ENCODE results near the gene DNAJC15. TPM values are rescaled to one million over a fixed set of nuclear protein-coding genes. Genes with fewer than 3 reads are reported as not detected.
"Not testable (repeated sequence)": the region's sequence is repeated elsewhere in the genome, so short reads cannot be mapped to it uniquely, and the experiment has no call there.

DNAJC15 gene
- total RNA-seq, 1 donor from 2014 or later = 4.7 TPM

DNA sequence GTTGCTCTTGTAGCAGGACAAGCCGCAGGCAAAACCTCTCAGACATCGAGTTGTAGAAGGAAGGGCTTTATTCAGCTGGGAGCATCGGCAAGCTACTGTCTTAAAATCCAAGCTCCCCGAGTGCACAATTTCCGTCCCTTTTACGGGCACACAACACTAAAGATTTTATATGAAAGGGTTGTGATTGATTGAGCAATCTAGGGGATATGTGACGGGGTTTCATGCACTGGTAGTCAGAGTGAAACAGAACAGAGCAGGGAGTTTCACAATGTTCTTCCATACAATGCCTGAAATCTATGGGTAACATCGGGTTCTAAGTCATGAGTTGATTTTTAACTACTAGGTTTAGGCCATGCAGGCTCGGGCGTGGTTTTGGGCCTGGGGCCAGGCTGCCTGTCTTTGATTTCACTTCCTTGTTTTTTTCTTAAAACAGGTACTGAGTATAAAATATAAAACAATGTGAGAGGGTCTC lies 22.0 kb downstream of the DNAJC15 start:
- H3K27me3 ChIP-seq; H3K4me3 ChIP-seq; H3K36me3 ChIP-seq; intact Hi-C loops (cut with DNase I); H3K9me3 ChIP-seq; H3K27ac ChIP-seq; DNase-seq (ENCODE audit: extremely low spot score in 2 of 2): not testable (repeated sequence)
- H3K4me1 ChIP-seq = peaks cover 21% of the 10 kb centered on the region
- peak in 1 of 2 donors; percentile 60 for TF ChIP-seq POLR2AphosphoS5 (IDR thresholded peaks at IDR 0.05; ENCODE audit: insufficient read depth in 1 of 2, low read depth in 1 of 2)

DNA sequence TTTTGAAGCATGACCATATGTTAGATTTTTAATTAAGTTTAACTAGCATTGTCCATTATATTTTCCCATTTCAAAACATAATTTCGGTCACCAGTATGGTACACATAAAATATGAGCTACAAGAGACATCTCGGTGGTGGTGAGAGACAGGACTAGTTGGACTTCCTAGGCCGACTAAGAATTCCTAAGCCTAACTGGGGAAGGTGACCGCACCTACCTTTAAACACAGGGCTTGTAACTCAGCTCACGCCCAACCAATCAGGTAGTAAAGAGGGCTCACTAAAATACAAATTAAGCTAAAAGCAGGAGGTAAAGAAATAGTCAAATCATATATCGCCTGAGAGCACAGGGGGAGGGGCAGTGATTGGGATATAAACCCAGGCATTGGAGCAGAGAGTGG lies 22.9 kb downstream of the DNAJC15 start:
- TF ChIP-seq POLR2A (IDR thresholded peaks at IDR 0.05) = no peak
- TF ChIP-seq POLR2AphosphoS5 (IDR thresholded peaks at IDR 0.05; ENCODE audit: insufficient read depth in 1 of 2, low read depth in 1 of 2) = no peak
- Histone ChIP-seq H3K4me1 (peaks cover 21% of the 10 kb centered on the region), H3K36me3 (no peaks in the 10 kb centered on the region), H3K4me3 (no peak overlapping the region), H3K27me3 (no peaks in the 10 kb centered on the region), H3K27ac (no peak overlapping the region), H3K9me3 (no peaks in the 10 kb centered on the region)
- intact Hi-C loops (cut with DNase I) = no loop called here
- no peak for DNase-seq (ENCODE audit: extremely low spot score in 2 of 2)

DNA sequence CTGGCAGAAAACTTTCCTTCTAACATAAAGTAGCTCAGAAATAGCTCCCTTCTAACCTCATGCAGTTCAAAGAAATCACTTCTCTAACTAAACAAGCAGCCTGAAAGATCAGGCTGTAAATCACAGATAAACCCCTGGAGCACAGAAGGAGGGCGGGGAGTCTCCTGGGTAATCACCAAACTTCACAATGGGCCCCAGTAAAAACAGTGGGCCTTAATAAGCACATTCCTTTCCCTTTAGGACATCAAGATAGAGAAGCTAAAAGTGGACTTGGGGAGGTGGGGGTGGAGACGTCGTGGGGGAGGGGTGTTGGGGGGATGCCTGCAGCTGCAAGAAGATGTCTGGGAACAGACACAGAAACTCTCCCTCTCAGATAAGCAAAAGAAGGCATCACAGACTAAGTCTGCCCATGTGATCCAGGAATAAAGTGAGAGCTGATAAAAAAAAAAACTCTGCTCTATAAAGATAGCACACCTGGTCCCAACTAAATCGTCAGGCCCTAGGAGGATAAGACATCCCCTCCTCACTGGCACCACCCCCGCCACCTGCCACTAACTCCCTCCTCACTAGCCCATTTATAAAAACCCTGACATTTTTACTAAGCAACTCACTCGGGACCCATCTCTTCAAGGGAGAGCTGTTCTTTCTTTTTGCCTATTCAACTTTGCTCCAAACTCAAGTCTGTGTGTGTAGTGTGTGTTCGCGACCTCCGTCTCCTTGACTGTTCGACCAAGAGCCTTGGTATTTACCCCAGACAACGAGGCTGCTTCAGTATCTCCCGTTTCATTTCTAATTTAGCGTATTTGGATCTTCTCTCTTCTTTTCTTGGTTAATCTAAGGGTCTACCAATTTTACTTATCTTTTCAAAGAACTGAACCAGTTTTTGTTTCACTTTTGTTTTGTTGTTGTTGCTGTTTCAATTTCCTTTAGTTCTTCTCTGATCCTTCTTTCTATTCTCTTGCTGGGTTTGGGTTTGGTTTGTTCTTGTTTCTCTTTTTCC lies 31.7 kb downstream of the DNAJC15 start:
- Histone ChIP-seq H3K4me3 (peak overlapping the region; percentile 44 to 48), H3K27ac (peak overlapping the region; percentile 86), H3K9me3 (no peaks in the 10 kb centered on the region), H3K4me1 (peaks cover 30% of the 10 kb centered on the region), H3K36me3 (no peaks in the 10 kb centered on the region), H3K27me3 (no peaks in the 10 kb centered on the region)
- no peak for DNase-seq (ENCODE audit: extremely low spot score in 2 of 2)
- TF ChIP-seq, protein P1, sequence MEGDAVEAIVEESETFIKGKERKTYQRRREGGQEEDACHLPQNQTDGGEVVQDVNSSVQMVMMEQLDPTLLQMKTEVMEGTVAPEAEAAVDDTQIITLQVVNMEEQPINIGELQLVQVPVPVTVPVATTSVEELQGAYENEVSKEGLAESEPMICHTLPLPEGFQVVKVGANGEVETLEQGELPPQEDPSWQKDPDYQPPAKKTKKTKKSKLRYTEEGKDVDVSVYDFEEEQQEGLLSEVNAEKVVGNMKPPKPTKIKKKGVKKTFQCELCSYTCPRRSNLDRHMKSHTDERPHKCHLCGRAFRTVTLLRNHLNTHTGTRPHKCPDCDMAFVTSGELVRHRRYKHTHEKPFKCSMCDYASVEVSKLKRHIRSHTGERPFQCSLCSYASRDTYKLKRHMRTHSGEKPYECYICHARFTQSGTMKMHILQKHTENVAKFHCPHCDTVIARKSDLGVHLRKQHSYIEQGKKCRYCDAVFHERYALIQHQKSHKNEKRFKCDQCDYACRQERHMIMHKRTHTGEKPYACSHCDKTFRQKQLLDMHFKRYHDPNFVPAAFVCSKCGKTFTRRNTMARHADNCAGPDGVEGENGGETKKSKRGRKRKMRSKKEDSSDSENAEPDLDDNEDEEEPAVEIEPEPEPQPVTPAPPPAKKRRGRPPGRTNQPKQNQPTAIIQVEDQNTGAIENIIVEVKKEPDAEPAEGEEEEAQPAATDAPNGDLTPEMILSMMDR (IDR thresholded peaks at IDR 0.05) = peak in 1 of 3 experiments; percentile 4
- TF ChIP-seq POLR2AphosphoS5 (IDR thresholded peaks at IDR 0.05; ENCODE audit: insufficient read depth in 1 of 2, low read depth in 1 of 2) (peak in 1 of 2 donors; percentile 27), POLR2A (IDR thresholded peaks at IDR 0.05) (no peak)
- intact Hi-C loops (cut with DNase I) = no loop called here

DNA sequence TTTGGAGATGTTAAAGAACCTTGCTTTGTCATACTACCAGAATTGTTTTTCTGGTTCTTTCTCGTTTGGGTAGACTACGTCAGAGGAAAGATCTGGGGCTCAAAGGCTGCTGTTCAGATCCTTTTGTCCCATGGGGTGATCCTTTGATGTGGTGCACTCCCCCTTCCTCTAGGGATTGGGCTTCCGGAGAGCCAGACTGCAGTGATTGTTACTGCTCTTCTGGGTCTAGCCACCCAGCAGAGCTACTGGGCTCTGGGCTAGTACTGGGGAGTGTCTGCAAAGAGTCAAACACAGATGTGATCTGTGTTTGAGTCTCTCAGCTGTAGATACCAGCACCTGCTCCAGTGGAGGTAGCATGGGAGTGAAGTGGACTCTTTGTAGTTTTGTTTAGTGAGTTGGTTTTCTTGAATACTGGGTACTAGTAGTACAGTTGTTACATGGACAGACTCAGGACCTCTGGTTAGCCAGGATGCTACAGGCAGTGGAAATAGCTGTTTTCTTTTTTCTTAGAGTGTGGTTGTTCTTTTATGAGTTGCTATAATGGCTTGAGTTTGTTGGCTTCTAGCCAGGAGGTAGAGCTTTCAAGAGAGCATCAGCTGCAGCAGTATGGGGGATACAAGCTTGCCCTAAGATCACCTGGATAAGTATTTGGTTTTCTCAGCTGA lies 34.4 kb downstream of the DNAJC15 start:
- TF ChIP-seq POLR2A (IDR thresholded peaks at IDR 0.05) (no peak), POLR2AphosphoS5 (IDR thresholded peaks at IDR 0.05; ENCODE audit: insufficient read depth in 1 of 2, low read depth in 1 of 2) (no peak)
- TF ChIP-seq, protein P1 (IDR thresholded peaks at IDR 0.05) = no peak
- Histone ChIP-seq H3K27me3 (no peaks in the 10 kb centered on the region), H3K4me3 (no peak overlapping the region), H3K36me3 (no peaks in the 10 kb centered on the region), H3K27ac (peak overlapping the region; percentile 30), H3K9me3 (no peaks in the 10 kb centered on the region), H3K4me1 (peaks cover 30% of the 10 kb centered on the region)
- DNase-seq (ENCODE audit: extremely low spot score in 2 of 2) = no peak
- intact Hi-C loops (cut with DNase I) = no loop called here

DNA sequence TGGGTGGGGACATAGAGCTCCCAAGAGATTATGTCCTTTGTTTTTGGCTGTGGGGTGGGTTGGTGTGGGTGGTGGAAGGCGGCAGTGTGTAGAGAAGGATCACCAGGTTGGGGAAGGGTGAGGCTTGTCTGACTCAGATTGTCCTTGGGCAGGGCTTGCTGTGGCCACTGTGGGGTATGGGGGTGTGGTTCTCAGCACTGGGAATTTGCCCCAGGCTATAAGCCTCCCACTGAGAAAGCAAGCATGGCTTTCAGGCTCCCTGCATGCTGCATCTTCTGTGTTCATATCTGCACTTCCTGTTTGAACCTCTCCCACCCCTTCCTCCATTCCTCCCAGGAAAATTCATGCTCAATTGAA lies 34.9 kb downstream of the DNAJC15 start:
- Histone ChIP-seq H3K27ac (peak overlapping the region; percentile 30), H3K4me1 (peaks cover 30% of the 10 kb centered on the region)
- intact Hi-C loops (cut with DNase I) = no loop called here

More for the DNA sequence above, 34.9 kb downstream of the DNAJC15 start:
- Histone ChIP-seq H3K27me3 (no peaks in the 10 kb centered on the region), H3K9me3 (no peaks in the 10 kb centered on the region), H3K4me3 (no peak overlapping the region), H3K36me3 (no peaks in the 10 kb centered on the region)
- no peak for DNase-seq (ENCODE audit: extremely low spot score in 2 of 2)
- no peak for TF ChIP-seq POLR2A (IDR thresholded peaks at IDR 0.05)
- TF ChIP-seq, protein P1 (IDR thresholded peaks at IDR 0.05) = no peak
- no peak for TF ChIP-seq POLR2AphosphoS5 (IDR thresholded peaks at IDR 0.05; ENCODE audit: insufficient read depth in 1 of 2, low read depth in 1 of 2)
